Neural crest cell (in vitro differentiated cells): ENCODE results near the gene APP. TPM values are rescaled to one million over a fixed set of nuclear protein-coding genes. Genes with fewer than 3 reads are reported as not detected.

Experiments used
- DNase-seq: peaks from one replicate; pipeline ENCODE4 v3.0.0; 2021; ENCODE audit warnings: low read depth, mixed read lengths, low spot score
- H3K27ac Mint-ChIP-seq: one replicate; pipeline ENCODE4 v1.8.0; 2021; ENCODE audit warnings: mild to moderate bottlenecking, mixed read lengths; ENCODE audit not compliant: unreplicated experiment
- H3K27me3 Mint-ChIP-seq: 2 replicates; pipeline ENCODE4 v1.8.0; 2021; ENCODE audit warnings: low read depth, mild to moderate bottlenecking, mixed read lengths
- H3K36me3 Mint-ChIP-seq: 2 replicates; pipeline ENCODE4 v1.8.0; 2021; ENCODE audit warnings: low read depth, mild to moderate bottlenecking, mixed read lengths
- H3K4me1 Mint-ChIP-seq: 2 replicates; pipeline ENCODE4 v1.8.0; 2021; ENCODE audit warnings: mixed read lengths
- H3K4me3 Mint-ChIP-seq: one replicate; pipeline ENCODE4 v1.8.0; 2021; ENCODE audit warnings: mild to moderate bottlenecking, mixed read lengths
- H3K9me3 Mint-ChIP-seq: 2 replicates; pipeline ENCODE4 v1.8.0; 2021; ENCODE audit warnings: mixed read lengths
- CTCF ChIP-seq: fragments of 200-600 bp; sonication (generic); conservative IDR thresholded peaks from 2 replicates; pipeline ENCODE4 v1.5.0; 2021; ENCODE audit warnings: antibody characterized with exemption, mild to moderate bottlenecking
- total RNA-seq: library from RNA; stranded (reverse); gene quantifications from 2 replicates; pipeline ENCODE4 v1.2.1, GENCODE V29; 2021

The APP gene
- total RNA-seq, 1 donor from 2014 or later, result 254 TPM

DNA sequence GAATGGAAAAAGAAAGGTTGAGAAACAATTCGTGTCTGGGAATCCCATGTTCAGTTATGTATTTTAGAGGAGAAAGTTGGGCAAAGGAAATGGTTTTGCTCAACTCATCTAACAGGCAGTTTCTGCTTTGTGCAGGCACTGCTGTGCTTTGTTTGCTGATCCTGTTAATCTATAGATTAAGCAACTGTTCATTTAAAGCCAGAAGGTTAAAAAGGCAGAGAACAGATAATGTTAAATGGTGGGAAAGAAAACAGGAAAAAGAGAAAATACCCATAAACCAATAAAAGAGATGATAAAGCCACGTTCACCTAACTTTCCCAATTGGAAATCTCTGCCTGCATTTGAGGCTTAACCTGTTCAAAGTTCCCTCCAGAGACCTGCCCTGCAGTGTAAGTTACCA is 70.0 kb downstream of the APP start:
- Mint-ChIP-seq H3K9me3 (peaks cover under 1% of the 10 kb centered on the region), H3K4me1 (peaks cover 36% of the 10 kb centered on the region), H3K27ac (no peak overlapping the region), H3K4me3 (peak overlapping the region; percentile 14), H3K27me3 (no peaks in the 10 kb centered on the region), H3K36me3 (peaks cover 12% of the 10 kb centered on the region)
- DNase-seq, result no peak
- no peak for TF ChIP-seq CTCF

GRCh38 chr21:26099610-26100219 is 70.9 kb downstream of the APP start:
- no peaks in the 10 kb centered on the region for H3K27me3 Mint-ChIP-seq
- no peak for TF ChIP-seq CTCF
- H3K36me3 Mint-ChIP-seq, result peaks cover 12% of the 10 kb centered on the region
- H3K27ac Mint-ChIP-seq, result no peak overlapping the region
- peaks cover 36% of the 10 kb centered on the region for H3K4me1 Mint-ChIP-seq
- H3K9me3 Mint-ChIP-seq, result no peaks in the 10 kb centered on the region
- no peak overlapping the region for H3K4me3 Mint-ChIP-seq
- no peak for DNase-seq

GRCh38 chr21:26098772-26099397 is 71.7 kb downstream of the APP start:
- TF ChIP-seq CTCF, result no peak
- Mint-ChIP-seq H3K36me3 (peaks cover 4% of the 10 kb centered on the region), H3K4me3 (no peak overlapping the region), H3K27ac (no peak overlapping the region), H3K9me3 (no peaks in the 10 kb centered on the region), H3K27me3 (no peaks in the 10 kb centered on the region), H3K4me1 (peaks cover 31% of the 10 kb centered on the region)
- no peak for DNase-seq

DNA sequence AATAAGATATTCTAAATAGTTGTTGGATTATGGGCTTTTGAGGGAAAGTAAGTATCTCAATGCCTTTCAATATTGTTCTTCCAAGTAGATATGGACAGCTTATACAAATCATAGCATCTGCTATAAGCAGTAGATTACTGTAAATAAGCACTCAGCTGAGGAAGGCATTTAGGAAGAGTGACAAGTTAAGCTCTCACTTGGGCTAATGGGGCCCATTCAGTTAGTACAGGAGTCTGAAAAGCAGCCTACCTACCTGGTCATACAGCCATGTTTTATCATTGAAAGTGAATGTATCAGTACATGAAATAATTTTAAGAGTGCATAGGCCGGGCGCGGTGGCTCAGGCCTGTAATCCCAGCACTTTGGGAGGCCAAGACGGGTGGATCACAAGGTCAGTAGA is 73.1 kb downstream of the APP start:
- DNase-seq, result no peak
- Mint-ChIP-seq H3K4me3 (no peak overlapping the region), H3K27me3 (no peaks in the 10 kb centered on the region), H3K36me3 (no peaks in the 10 kb centered on the region), H3K27ac (no peak overlapping the region), H3K4me1 (peaks cover 35% of the 10 kb centered on the region), H3K9me3 (no peaks in the 10 kb centered on the region)
- no peak for TF ChIP-seq CTCF

GRCh38 chr21:26096494-26097371 is 73.8 kb downstream of the APP start:
- Mint-ChIP-seq H3K27me3 (no peaks in the 10 kb centered on the region), H3K4me1 (peaks cover 35% of the 10 kb centered on the region), H3K27ac (no peak overlapping the region), H3K9me3 (no peaks in the 10 kb centered on the region), H3K4me3 (no peak overlapping the region), H3K36me3 (no peaks in the 10 kb centered on the region)
- TF ChIP-seq CTCF, result no peak
- DNase-seq, result no peak
